Osteocyte (in vitro differentiated cells): Measurements from ENCODE around the gene CABP5. TPM values are rescaled to one million over a fixed set of nuclear protein-coding genes. Genes with fewer than 3 reads are reported as not detected.

Experiments
- DNase-seq: peaks from one replicate; pipeline ENCODE4 v3.0.0; 2021; ENCODE audit warnings: mixed read lengths; ENCODE audit not compliant: unreplicated experiment; ENCODE audit errors: extremely low spot score
- H3K27ac Mint-ChIP-seq: one replicate; pipeline ENCODE4 v1.8.0; 2021; ENCODE audit warnings: mild to moderate bottlenecking, mixed read lengths; ENCODE audit not compliant: unreplicated experiment
- H3K27me3 Mint-ChIP-seq: one replicate; pipeline ENCODE4 v1.8.0; 2021; ENCODE audit warnings: mixed read lengths; ENCODE audit not compliant: unreplicated experiment
- H3K36me3 Mint-ChIP-seq: one replicate; pipeline ENCODE4 v1.8.0; 2021; ENCODE audit warnings: mixed read lengths; ENCODE audit not compliant: unreplicated experiment
- H3K4me1 Mint-ChIP-seq: one replicate; pipeline ENCODE4 v1.8.0; 2021; ENCODE audit warnings: mixed read lengths; ENCODE audit not compliant: unreplicated experiment
- H3K4me3 Mint-ChIP-seq: one replicate; pipeline ENCODE4 v1.8.0; 2021; ENCODE audit warnings: mild to moderate bottlenecking, moderate library complexity, mixed read lengths; ENCODE audit not compliant: unreplicated experiment
- H3K9me3 Mint-ChIP-seq: one replicate; pipeline ENCODE4 v1.8.0; 2021; ENCODE audit warnings: mixed read lengths; ENCODE audit not compliant: unreplicated experiment
- CTCF ChIP-seq: fragments of 200-600 bp; sonication (generic); IDR thresholded peaks from 2 replicates; pipeline ENCODE4 v1.5.0; 2021; ENCODE audit warnings: antibody characterized with exemption, mild to moderate bottlenecking, moderate library complexity
- total RNA-seq: library from RNA; stranded (reverse); gene quantifications from 2 replicates; pipeline ENCODE4 v1.2.1, GENCODE V29; 2021

CABP5 gene
- total RNA-seq, 1 donor from 2014 or later = not detected

GRCh38 chr19:48051335-48052033, 7.6 kb upstream of the CABP5 start:
- H3K9me3 Mint-ChIP-seq = peaks cover 15% of the 10 kb centered on the region
- H3K4me1 Mint-ChIP-seq = no peaks in the 10 kb centered on the region
- TF ChIP-seq CTCF = no peak
- DNase-seq = no peak
- no peak overlapping the region for H3K4me3 Mint-ChIP-seq
- no peak overlapping the region for H3K27ac Mint-ChIP-seq
- H3K27me3 Mint-ChIP-seq = peaks cover 4% of the 10 kb centered on the region
- no peaks in the 10 kb centered on the region for H3K36me3 Mint-ChIP-seq

GRCh38 chr19:48044561-48044960, 682 bp upstream of the CABP5 start:
- no peak for TF ChIP-seq CTCF
- Mint-ChIP-seq H3K4me1 (no peaks in the 10 kb centered on the region), H3K27me3 (peaks cover 2% of the 10 kb centered on the region), H3K9me3 (peaks cover 15% of the 10 kb centered on the region), H3K36me3 (no peaks in the 10 kb centered on the region), H3K4me3 (no peak overlapping the region), H3K27ac (no peak overlapping the region)
- no peak for DNase-seq

GRCh38 chr19:48041877-48042580, 1.9 kb downstream of the CABP5 start:
- no peaks in the 10 kb centered on the region for H3K36me3 Mint-ChIP-seq
- H3K27ac Mint-ChIP-seq = no peak overlapping the region
- no peaks in the 10 kb centered on the region for H3K9me3 Mint-ChIP-seq
- no peaks in the 10 kb centered on the region for H3K4me1 Mint-ChIP-seq
- no peak for DNase-seq
- peaks cover 2% of the 10 kb centered on the region for H3K27me3 Mint-ChIP-seq
- TF ChIP-seq CTCF = no peak
- H3K4me3 Mint-ChIP-seq = no peak overlapping the region

GRCh38 chr19:48036765-48037164, 7.1 kb downstream of the CABP5 start:
- Mint-ChIP-seq H3K27ac (no peak overlapping the region), H3K4me3 (no peak overlapping the region), H3K9me3 (no peaks in the 10 kb centered on the region), H3K27me3 (peaks cover 6% of the 10 kb centered on the region), H3K4me1 (no peaks in the 10 kb centered on the region), H3K36me3 (no peaks in the 10 kb centered on the region)
- TF ChIP-seq CTCF = no peak
- DNase-seq = no peak

GRCh38 chr19:48033604-48034003, 10.3 kb downstream of the CABP5 start:
- H3K36me3 Mint-ChIP-seq = no peaks in the 10 kb centered on the region
- TF ChIP-seq CTCF = no peak
- DNase-seq = no peak
- H3K9me3 Mint-ChIP-seq = no peaks in the 10 kb centered on the region
- H3K4me3 Mint-ChIP-seq = no peak overlapping the region
- H3K27me3 Mint-ChIP-seq = peaks cover 7% of the 10 kb centered on the region
- no peaks in the 10 kb centered on the region for H3K4me1 Mint-ChIP-seq
- H3K27ac Mint-ChIP-seq = no peak overlapping the region
